ENCODE data around the gene GHDC. TPM values are rescaled to one million over a fixed set of nuclear protein-coding genes. Genes with fewer than 3 reads are reported as not detected.
"Not testable (repeated sequence)": the region's sequence is repeated elsewhere in the genome, so short reads cannot be mapped to it uniquely, and the experiment has no call there.

Gene GHDC
- total RNA-seq, 1 donor from 2014 or later, result 22.7 TPM

DNA sequence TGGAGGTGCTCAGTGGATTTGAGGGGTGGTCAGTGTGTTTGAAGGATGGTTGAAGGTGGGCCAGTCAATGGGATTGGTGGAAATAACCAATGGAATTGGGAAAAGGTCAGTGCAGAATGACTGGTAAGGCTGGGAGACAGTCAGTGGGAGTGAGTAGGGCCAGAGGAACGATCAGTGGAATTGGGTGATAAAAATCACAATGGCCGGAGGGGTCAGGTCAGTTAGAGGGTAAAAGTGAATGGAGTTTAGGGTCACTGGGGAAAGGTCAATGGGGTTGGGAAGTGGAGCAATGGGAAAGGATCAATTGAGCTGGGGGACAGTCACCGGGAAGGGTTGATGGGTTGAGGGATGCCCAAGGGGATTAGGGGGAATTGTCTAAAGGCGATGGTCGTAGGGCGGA is 28.5 kb downstream of the GHDC start:
- ATAC-seq (no peak), DNase-seq (ENCODE audit: low spot score) (no peak)
- intact Hi-C loops (cut with DNase I), result no loop called here

GRCh38 chr17:42163696-42164407 is 30.4 kb downstream of the GHDC start:
- no peak for DNase-seq (ENCODE audit: low spot score)
- ATAC-seq, result no peak
- intact Hi-C loops (cut with DNase I), result no loop called here

DNA sequence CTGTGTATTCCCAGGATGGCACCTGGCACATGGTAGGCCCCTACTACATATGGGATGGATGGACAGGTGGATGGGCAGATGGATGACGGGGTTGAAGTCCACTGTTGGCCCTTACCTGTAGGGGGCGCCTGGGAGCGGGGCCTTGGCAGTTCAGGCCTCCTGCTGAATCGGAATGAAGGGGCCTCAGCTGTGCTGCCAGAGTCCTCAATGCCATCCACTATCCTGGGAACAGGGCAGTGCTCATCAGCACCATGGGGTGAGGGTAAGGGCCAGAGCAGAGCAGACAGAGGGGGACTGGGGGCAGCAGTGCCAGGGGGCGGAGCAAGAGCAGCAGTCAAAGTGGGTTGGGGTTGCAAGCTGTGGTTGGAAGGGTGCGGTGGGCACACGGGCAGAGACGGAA is 31.2 kb downstream of the GHDC start:
- DNase-seq (ENCODE audit: low spot score), result no peak
- ATAC-seq, result no peak
- intact Hi-C loops (cut with DNase I), result no loop called here

GRCh38 chr17:42160531-42160910 is 33.8 kb downstream of the GHDC start:
- no peak for ATAC-seq
- no peak for DNase-seq (ENCODE audit: low spot score)
- intact Hi-C loops (cut with DNase I), result no loop called here

GRCh38 chr17:42159796-42160530 is 34.3 kb downstream of the GHDC start:
- no peak for ATAC-seq
- no peak for DNase-seq (ENCODE audit: low spot score)
- intact Hi-C loops (cut with DNase I), result no loop called here

DNA sequence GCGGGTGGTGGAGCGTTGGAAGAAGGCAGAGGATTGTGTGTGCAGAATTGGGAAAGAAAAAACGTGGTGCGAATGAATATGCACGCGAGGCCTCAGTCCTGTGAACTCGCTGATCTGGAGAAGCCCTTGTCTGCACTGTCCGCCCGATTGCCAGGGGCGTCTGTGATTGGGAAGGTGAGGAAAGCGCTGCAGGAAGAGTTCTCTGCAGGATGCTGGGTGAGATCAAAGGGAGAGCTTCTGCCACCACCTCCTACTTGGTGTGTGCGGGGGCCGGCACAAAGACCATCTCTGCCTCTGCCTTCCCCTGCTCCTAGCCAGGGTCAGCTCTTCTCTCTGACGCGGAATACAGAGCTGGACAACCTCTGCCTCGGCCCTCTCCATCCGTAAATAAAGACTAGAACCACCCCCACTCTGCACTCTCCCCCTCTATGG is 38.7 kb downstream of the GHDC start:
- DNase-seq (ENCODE audit: low spot score) (no peak), ATAC-seq (no peak)
- intact Hi-C loops (cut with DNase I), result no loop called here

- ATAC-seq (no peak), DNase-seq (ENCODE audit: low spot score) (no peak)
- intact Hi-C loops (cut with DNase I), result no loop called here
These were observed 40.2 kb downstream of the GHDC start for GRCh38 chr17:42153919-42154742.

- intact Hi-C loops (cut with DNase I), result no loop called here
- DNase-seq (ENCODE audit: low spot score) (no peak), ATAC-seq (no peak)
These were observed 47.2 kb downstream of the GHDC start for GRCh38 chr17:42146911-42147607.

GRCh38 chr17:42143138-42143537 is 51.2 kb downstream of the GHDC start:
- intact Hi-C loops (cut with DNase I); DNase-seq (ENCODE audit: low spot score); ATAC-seq: not testable (repeated sequence)

GRCh38 chr17:42142371-42142896 is 51.9 kb downstream of the GHDC start:
- no peak for DNase-seq (ENCODE audit: low spot score)
- ATAC-seq, result no peak
- intact Hi-C loops (cut with DNase I), result no loop called here

DNA sequence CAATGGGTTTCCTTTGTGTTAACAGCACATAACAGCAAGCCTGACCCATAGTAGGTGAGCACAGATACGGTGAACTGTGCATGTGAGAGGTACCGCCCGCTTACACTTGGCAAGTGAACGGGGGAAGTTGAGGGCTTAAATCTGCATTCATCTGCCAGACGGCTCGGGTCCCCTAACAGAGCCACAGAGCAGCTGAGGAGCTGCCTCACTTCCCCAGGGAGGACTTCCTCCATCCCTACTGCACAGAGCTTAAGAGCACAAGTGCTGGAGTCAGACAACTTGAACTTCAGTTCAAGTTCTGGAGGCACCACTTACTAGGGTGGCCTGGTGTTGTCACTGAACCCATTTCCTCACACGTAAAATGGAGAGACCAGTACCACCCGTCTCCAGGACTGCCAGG is 52.9 kb downstream of the GHDC start:
- peak; percentile 46 for ATAC-seq
- DNase-seq (ENCODE audit: low spot score), result no peak
- intact Hi-C loops (cut with DNase I), result no loop called here

DNA sequence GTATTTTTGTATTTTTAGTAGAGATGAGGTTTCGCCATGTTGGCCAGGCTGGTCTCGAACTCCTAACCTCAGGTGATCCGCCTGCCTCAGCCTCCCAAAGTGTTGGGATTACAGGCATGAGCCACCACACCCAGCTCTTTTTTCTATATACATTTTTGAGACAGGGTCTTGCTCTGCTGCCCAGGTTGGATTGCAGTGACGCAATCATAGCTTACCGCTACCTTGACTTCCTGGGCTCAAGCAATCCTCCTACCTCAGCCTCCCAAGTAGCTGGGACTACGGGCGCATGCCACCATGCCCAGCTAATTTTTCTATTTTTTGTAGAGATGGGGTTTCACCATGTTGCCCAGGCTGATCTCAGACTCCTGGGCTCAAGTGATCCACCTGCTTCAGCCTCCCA is 53.6 kb downstream of the GHDC start:
- DNase-seq (ENCODE audit: low spot score); ATAC-seq; intact Hi-C loops (cut with DNase I): not testable (repeated sequence)

Other genes with a start within 250 kb of the GHDC start
- 393 TPM for gene CNP, start 227.7 kb downstream of the GHDC start, total RNA-seq
- 95.0 TPM for gene DNAJC7, start 177.1 kb downstream of the GHDC start, total RNA-seq
- gene NKIRAS2, start 174.4 kb downstream of the GHDC start, total RNA-seq, result 18.9 TPM
- 2.9 TPM for gene C17orf113, start 143.9 kb downstream of the GHDC start, total RNA-seq
- gene ZNF385C, start 96.0 kb downstream of the GHDC start, total RNA-seq, result 3.0 TPM
- gene DHX58, start 81.8 kb downstream of the GHDC start, total RNA-seq, result 24.8 TPM
- gene KAT2A, start 73.1 kb downstream of the GHDC start, total RNA-seq, result 58.0 TPM
- gene HSPB9, start 71.7 kb downstream of the GHDC start, total RNA-seq, result not detected
- 96.1 TPM for gene RAB5C, start 39.5 kb downstream of the GHDC start, total RNA-seq
- gene KCNH4, start 13.4 kb downstream of the GHDC start, total RNA-seq, result 0.36 TPM
- not detected for gene HCRT, start 9.0 kb downstream of the GHDC start, total RNA-seq
- gene STAT5B, start 81.9 kb upstream of the GHDC start, total RNA-seq, result 90.8 TPM
- gene STAT5A, start 94.0 kb upstream of the GHDC start, total RNA-seq, result 55.6 TPM
- gene STAT3, start 193.9 kb upstream of the GHDC start, total RNA-seq, result 284 TPM
- 608 TPM for gene CAVIN1, start 228.8 kb upstream of the GHDC start, total RNA-seq

Measured in sciatic nerve (tissue), 2 donors.